HepG2 (cell line): ENCODE data around the gene BCL2L11. TPM values are rescaled to one million over a fixed set of nuclear protein-coding genes. Genes with fewer than 3 reads are reported as not detected.
"Not testable (repeated sequence)": the region's sequence is repeated elsewhere in the genome, so short reads cannot be mapped to it uniquely, and the experiment has no call there.

Source experiments
- ATAC-seq: fragments of 200-7000 bp; cut with Tn5 transposase; 3 replicates; pipeline ENCODE4 v1.9.1; 2020; ENCODE audit warnings: mild to moderate bottlenecking, moderate library complexity
- BruUV-seq: library from RNA; stranded (reverse); fragments of 400-500 nt; replicated peaks from 2 replicates; lab custom pipeline; 2021; lab: Mats Ljungman, UMichigan
- CTCF ChIA-PET: fragments of 300-600 bp; formaldehyde crosslinking; extraction: SDS; loops from one replicate; lab custom pipeline; 2021; ENCODE audit warnings: low total read pairs, inconsistent platforms, low intra/inter-chr PET ratio; lab: Yijun Ruan, JAX
- POLR2A ChIA-PET: fragments of 350-600 bp; sonication (Branson Sonifier 250); formaldehyde crosslinking; loops from one replicate; lab custom pipeline; 2020; ENCODE audit warnings: antibody characterized with exemption, inconsistent platforms; lab: Yijun Ruan, JAX
- DNase-seq: peaks from one replicate; pipeline ENCODE4 v3.0.0-alpha.2; 2015; ENCODE audit warnings: low spot score
- FAIRE-seq: peaks from 3 replicates; lab custom pipeline; 2011; peaks lifted over from hg19 to GRCh38; lab: Jason Lieb, UNC
- H2AFZ ChIP-seq: one replicate; pipeline ENCODE4 v1.6.1; 2011; ENCODE audit warnings: low read length, inconsistent platforms
- H3K27ac ChIP-seq: fragments of 300-600 bp; 3 replicates; pipeline ENCODE4 v1.8.0; 2011; ENCODE audit warnings: mixed run types, mild to moderate bottlenecking, mixed read lengths, low read length, inconsistent platforms; ENCODE audit not compliant: insufficient read depth; ENCODE audit errors: extremely low read length
- H3K27me3 ChIP-seq, 2 experiments: fragments of 200-600 bp in 1 of 2; 2 replicates in 1 of 2; 3 replicates in 1 of 2; pipeline versions ENCODE4 v1.6.0 to v1.8.0; 2011; ENCODE audit warnings: low read length in 2 of 2, mild to moderate bottlenecking in 2 of 2, moderate library complexity in 2 of 2, inconsistent platforms in 1 of 2; ENCODE audit not compliant: insufficient read depth in 2 of 2, control insufficient read depth in 1 of 2
- H3K36me3 ChIP-seq, 2 experiments: fragments of 200-600 bp in 1 of 2; replicated peaks in 1 of 2; 2 replicates in 1 of 2; 3 replicates in 1 of 2; pipeline versions ENCODE4 v1.5.1 to v1.8.0; 2011; ENCODE audit warnings: low read length in 2 of 2, inconsistent platforms in 1 of 2; ENCODE audit not compliant: insufficient read depth in 2 of 2, control insufficient read depth in 1 of 2
- H3K4me1 ChIP-seq: 2 replicates; pipeline ENCODE4 v1.5.1; 2012; ENCODE audit warnings: low read length, inconsistent platforms; ENCODE audit not compliant: insufficient read depth
- H3K4me2 ChIP-seq: 2 replicates; pipeline ENCODE4 v1.6.0; 2011; ENCODE audit warnings: low read depth, low read length, inconsistent platforms
- H3K4me3 ChIP-seq, 3 experiments: fragments of 200-600 bp in 1 of 3; sonication (generic), shearing (Covaris generic) in 1 of 3; replicated peaks in 1 of 3; 2 replicates each; pipeline ENCODE4 v1.5.1; 2011 to 2016; ENCODE audit warnings: low read length in 3 of 3, inconsistent platforms in 2 of 3, low read depth in 2 of 3, mild to moderate bottlenecking in 2 of 3, control low read depth in 1 of 3, mixed read lengths in 1 of 3; ENCODE audit not compliant: insufficient read depth in 1 of 3
- H3K79me2 ChIP-seq: one replicate; pipeline ENCODE4 v1.6.1; 2011; ENCODE audit warnings: low read length, inconsistent platforms; ENCODE audit not compliant: insufficient read depth
- H3K9ac ChIP-seq: 2 replicates; pipeline ENCODE4 v1.6.0; 2011; ENCODE audit warnings: mild to moderate bottlenecking, low read depth, low read length, inconsistent platforms; ENCODE audit not compliant: insufficient read depth
- H3K9me3 ChIP-seq: 2 replicates; pipeline ENCODE4 v1.5.1; 2012; ENCODE audit warnings: mild to moderate bottlenecking, low read length
- H4K20me1 ChIP-seq: 2 replicates; pipeline ENCODE4 v1.6.0; 2011; ENCODE audit warnings: inconsistent platforms, mild to moderate bottlenecking, low read length, moderate library complexity; ENCODE audit not compliant: insufficient read depth
- DNMT1 ChIP-seq: sonication (generic); formaldehyde crosslinking; IDR thresholded peaks from 2 replicates; pipeline ENCODE4 v1.5.1; 2020; ENCODE audit warnings: mild to moderate bottlenecking, missing genetic modification reagents
- E2F5 ChIP-seq: sonication (generic); formaldehyde crosslinking; conservative IDR thresholded peaks from 2 replicates; pipeline ENCODE4 v1.4.0; 2020; ENCODE audit warnings: missing genetic modification reagents
- HDAC2 ChIP-seq: sonication (generic); formaldehyde crosslinking; IDR thresholded peaks from 2 replicates; pipeline ENCODE4 v1.4.0; 2020; ENCODE audit warnings: missing genetic modification reagents
- HINFP ChIP-seq: sonication (generic); formaldehyde crosslinking; IDR thresholded peaks from 2 replicates; pipeline ENCODE4 v1.4.0; 2020; ENCODE audit warnings: low read depth, mild to moderate bottlenecking, missing genetic modification reagents
- REXO4 ChIP-seq: sonication (generic); formaldehyde crosslinking; IDR thresholded peaks from 2 replicates; pipeline ENCODE4 v1.8.0; 2022; ENCODE audit warnings: missing genetic modification reagents, mild to moderate bottlenecking, borderline replicate concordance
- RNF219 ChIP-seq: sonication (generic); formaldehyde crosslinking; IDR thresholded peaks from 2 replicates; pipeline ENCODE4 v1.5.0; 2020; ENCODE audit warnings: mild to moderate bottlenecking, missing genetic modification reagents
- ZNF44 ChIP-seq: sonication (generic); formaldehyde crosslinking; IDR thresholded peaks from 2 replicates; pipeline ENCODE4 v1.5.1; 2020; ENCODE audit warnings: mild to moderate bottlenecking, missing genetic modification reagents
- ZNF546 ChIP-seq: sonication (generic); formaldehyde crosslinking; conservative IDR thresholded peaks from 2 replicates; pipeline ENCODE4 v1.8.1; 2023; ENCODE audit warnings: mild to moderate bottlenecking, missing genetic modification reagents
- WGBS: methylation state at CpG from one replicate; pipeline ENCODE4 v1.1.6; 2017; ENCODE audit warnings: low lambda C conversion rate; 5-methylcytosine and 5-hydroxymethylcytosine counted together
- in situ Hi-C: cut with HindIII; loops from 2 replicates; pipeline ENCODE4 v1.10.0; 2017; ENCODE audit warnings: low pct_unique_long_range_greater_than_20kb; ENCODE audit not compliant: extremely low pct_ligation_motif_present
- intact Hi-C: fragments of 100-400 bp; cut with micrococcal nuclease; formaldehyde crosslinking; loops from one replicate; pipeline ENCODE4 v1.10.0; 2022; ENCODE audit not compliant: unreplicated experiment
- polyA plus RNA-seq, 8 experiments: library from polyadenylated mRNA; depleted of rRNA in 3 of 8; stranded (reverse) in 7 of 8; unstranded in 1 of 8; fragments of >200 nt; fragmentation: Illumina TruSeq in 4 of 8; extraction: Trizol in 4 of 8; gene quantifications; 2 replicates each; pipeline versions ENCODE4 v1.2.1 to v1.2.3, GENCODE V29; 2011 to 2016; ENCODE audit warnings: low read depth in 4 of 8, missing spikeins in 1 of 8, mixed read lengths in 1 of 8; ENCODE audit not compliant: insufficient read depth in 1 of 8
- total RNA-seq, 5 experiments: library from RNA; depleted of rRNA; stranded (reverse); fragments of >200 nt; fragmentation: Illumina TruSeq; extraction: Trizol; gene quantifications; 2 replicates each; pipeline ENCODE4 v1.2.3, GENCODE V29; 2016; ENCODE audit warnings: low read depth in 1 of 5

Gene BCL2L11
- total and polyA plus RNA-seq, 2 of the 13 experiments (the other 11 are each of a cell fraction or from before 2014, with no cell fraction given) = 6.1 to 9.7 TPM

GRCh38 chr2:111082659-111083058 lies 38.1 kb upstream of the BCL2L11 start:
- POLR2A ChIA-PET, H3K9me3 ChIP-seq, FAIRE-seq, H3K9ac ChIP-seq, H3K36me3 ChIP-seq, DNase-seq, in situ Hi-C loops, intact Hi-C loops, H3K27ac ChIP-seq, H4K20me1 ChIP-seq, H3K4me2 ChIP-seq, H3K4me1 ChIP-seq, H2AFZ ChIP-seq, BruUV-seq, CTCF ChIA-PET, H3K4me3 ChIP-seq, ATAC-seq, H3K79me2 ChIP-seq: not testable (repeated sequence)
- peaks cover 0 to 17% of the 10 kb centered on the region in 2 experiments; a peak in 3 of 5 replicates for H3K27me3 ChIP-seq
- 0% methylated on average over 1 of the region's 1 CpG for WGBS

GRCh38 chr2:111091811-111092211 lies 28.9 kb upstream of the BCL2L11 start:
- in situ Hi-C loops (no loop called here), intact Hi-C loops (no loop called here)
- peaks cover 0 to 10% of the 10 kb centered on the region in 2 experiments; a peak in 1 of 5 replicates for H3K27me3 ChIP-seq
- DNase-seq = no peak
- H3K9ac ChIP-seq = no peak overlapping the region
- H3K27ac ChIP-seq = no peak overlapping the region
- TF ChIP-seq RNF219 (CRISPR knock-in tag) = no peak
- no peak for TF ChIP-seq ZNF44
- TF ChIP-seq HDAC2 (CRISPR knock-in tag) = no peak
- no peak for TF ChIP-seq REXO4 (CRISPR knock-in tag)
- no peak for TF ChIP-seq HINFP (CRISPR knock-in tag)
- TF ChIP-seq ZNF546 = no peak
- no peak for TF ChIP-seq DNMT1 (CRISPR knock-in tag)
- TF ChIP-seq E2F5 = no peak
- H3K36me3 ChIP-seq = no peaks in the 10 kb centered on the region
- CTCF ChIA-PET = no interaction called here
- 66% methylated on average over 3 of the region's 3 CpGs for WGBS
- no peaks in the 10 kb centered on the region for H3K79me2 ChIP-seq
- H3K4me3 ChIP-seq = no peak overlapping the region
- BruUV-seq = no TSS peak
- no peaks in the 10 kb centered on the region for H3K4me1 ChIP-seq
- no peak for ATAC-seq
- POLR2A ChIA-PET = no interaction called here
- H4K20me1 ChIP-seq = no peaks in the 10 kb centered on the region
- H3K4me2 ChIP-seq = no peak overlapping the region
- FAIRE-seq = no peak
- H3K9me3 ChIP-seq = no peaks in the 10 kb centered on the region
- no peak overlapping the region for H2AFZ ChIP-seq
